Measurements from ENCODE around the gene C2orf49.

Gene C2orf49

DNA sequence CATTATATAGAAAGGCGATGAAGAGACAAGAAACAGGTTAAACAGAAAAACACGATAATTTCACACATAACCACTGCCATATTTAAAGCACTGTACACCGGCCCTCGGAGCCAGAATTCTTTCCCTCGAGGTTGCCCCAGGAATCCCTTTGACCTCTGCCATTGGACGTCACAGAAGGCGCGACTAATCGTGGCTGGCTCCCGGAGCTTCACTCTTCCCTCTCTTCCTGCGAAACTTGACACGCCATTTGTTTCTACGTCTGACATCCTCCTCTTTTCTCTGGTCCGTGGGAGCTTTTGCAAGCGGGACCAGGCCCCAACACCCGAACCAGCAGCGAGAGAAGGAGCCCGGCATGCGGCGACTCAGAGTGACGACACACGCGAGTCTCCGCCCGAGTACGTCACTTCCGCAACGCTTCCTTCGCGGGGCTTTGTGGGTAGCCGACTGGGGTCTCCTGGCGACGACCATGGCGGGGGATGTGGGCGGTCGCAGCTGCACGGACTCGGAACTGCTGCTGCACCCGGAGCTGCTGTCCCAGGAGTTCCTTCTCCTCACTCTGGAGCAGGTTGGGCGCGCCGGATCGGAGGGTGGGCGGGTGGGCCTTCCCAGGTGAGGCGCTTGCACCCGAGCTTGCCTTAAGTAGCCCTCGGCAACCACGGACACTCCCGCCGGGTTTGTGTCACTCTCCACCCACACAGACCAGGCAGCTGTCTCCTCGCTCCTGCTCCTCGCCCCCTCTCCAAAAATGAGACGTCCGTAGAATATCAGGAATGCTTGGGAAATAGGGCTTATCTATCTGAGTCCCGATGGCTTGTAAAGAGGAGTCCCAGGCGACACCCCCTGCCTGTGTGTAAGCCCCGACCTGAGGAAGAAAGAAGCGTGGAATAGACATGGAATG is at the start of gene C2orf49:
Gene C2orf49 (plus strand): TSS at position 419 of the 898 bp plus-strand sequence. CDS start 48 bp downstream, at position 467.
- DNase-seq (ENCODE audit: low read depth in 2 of 2) = peak; percentile 82 to 85

DNA sequence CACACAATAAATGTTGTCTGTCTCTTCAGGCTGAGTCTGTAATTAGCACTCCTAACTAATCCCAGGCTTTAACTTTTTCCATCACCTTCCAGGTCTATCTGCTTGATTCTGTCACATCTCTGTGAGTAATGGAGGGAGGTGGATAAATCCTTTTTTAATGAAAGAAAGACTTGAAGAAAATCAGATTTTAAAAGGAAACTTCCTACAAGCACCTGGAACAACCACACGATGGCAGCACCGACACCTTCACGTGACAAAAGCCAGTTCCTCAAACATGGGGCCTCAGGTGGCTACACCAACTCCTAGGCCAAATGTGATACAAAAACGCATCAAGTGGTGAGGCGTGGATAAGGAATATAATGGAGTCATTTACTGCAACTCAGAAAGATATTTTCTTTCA is 49.6 kb upstream of the C2orf49 start:
- DNase-seq (ENCODE audit: low read depth in 2 of 2) = no peak

DNA sequence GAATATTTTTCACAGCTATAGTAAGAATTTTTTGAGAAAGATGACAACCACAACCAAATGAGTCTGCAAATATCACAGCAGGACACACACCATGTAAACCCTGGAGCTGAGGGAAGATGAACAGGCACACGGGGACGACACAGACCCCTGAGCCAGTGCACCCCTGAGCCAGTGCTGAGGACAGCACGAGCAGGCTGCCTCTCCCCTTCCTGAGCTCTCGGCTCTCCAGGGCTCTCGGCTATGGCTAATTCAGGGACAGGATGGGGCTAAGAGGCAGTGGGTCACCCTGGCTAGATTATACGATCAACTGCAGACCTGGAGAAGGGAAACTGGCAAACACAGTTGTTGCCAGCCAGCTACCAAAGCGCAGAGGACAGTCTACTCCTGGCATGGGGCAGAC is 49.2 kb upstream of the C2orf49 start:
- no peak for DNase-seq (ENCODE audit: low read depth in 2 of 2)

DNA sequence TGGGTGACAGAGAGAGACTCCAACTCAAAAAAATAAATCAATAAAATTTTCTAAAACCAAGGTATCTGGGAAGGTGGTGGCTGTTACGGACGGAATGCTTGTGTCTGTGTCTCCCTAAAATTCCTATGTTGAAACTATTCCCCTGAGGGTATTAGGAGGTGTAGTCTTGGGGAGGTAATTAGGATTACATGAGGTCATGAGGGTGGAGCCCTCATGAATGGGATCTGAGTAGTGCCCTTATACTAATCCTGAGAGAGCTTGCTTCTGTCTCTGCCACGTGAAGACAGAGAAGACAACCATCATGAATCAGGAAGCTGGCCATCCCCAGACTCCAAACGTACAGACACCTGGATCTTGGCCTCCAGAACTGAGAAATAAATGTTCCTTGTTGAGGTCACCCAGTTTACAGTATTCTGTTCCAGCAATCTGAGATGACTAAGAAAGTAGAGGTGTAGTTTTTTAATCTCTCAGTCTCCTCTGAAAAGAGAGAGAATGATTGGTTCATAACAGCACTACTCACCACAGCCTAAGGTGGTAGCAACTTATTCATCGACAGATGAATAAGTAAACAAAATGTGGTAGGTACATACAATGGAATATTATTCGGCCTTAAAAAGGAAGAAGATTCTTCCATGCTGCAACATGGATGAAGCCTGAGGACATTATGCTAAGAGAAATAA is 46.2 kb upstream of the C2orf49 start:
- no peak for DNase-seq (ENCODE audit: low read depth in 2 of 2)

DNA sequence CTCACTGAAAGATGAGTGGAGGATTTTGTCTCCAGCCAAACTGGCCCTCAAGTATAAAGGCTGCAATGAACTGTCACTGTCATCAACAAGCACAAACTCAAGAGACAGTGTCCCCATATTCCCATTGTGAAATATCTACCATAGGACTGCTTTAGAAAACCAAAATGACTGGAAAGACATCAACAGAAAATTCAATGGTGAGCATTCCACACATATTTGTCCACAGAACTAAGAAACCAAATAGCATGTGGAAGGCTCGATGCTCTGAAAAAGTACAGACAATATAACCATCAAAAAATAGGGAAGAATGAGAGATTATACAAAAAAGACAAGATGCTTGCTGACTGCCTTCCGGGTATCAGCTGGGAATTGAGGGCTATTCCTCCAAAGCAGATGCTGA is 45.4 kb upstream of the C2orf49 start:
- no peak for DNase-seq (ENCODE audit: low read depth in 2 of 2)

DNA sequence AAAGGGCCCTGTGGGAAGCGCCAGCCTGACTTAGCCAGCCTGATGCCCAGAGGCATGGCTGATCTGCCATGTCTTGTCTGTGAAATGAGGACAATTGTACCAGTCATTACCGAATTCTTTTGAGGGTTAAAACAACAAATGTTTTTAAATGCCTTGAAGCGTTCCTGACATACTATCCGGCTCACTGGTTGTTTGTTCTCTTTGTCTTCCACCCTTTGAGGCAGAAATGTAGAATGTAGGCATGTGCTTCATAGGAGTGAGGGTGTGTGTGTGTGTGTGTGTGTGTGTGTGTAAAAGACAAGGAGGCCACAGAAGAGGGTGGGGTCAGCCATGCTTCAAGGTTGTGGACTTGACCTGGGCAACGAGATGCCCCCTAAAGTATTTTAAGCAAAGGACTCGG is 43.3 kb upstream of the C2orf49 start:
- DNase-seq (ENCODE audit: low read depth in 2 of 2) = no peak

DNA sequence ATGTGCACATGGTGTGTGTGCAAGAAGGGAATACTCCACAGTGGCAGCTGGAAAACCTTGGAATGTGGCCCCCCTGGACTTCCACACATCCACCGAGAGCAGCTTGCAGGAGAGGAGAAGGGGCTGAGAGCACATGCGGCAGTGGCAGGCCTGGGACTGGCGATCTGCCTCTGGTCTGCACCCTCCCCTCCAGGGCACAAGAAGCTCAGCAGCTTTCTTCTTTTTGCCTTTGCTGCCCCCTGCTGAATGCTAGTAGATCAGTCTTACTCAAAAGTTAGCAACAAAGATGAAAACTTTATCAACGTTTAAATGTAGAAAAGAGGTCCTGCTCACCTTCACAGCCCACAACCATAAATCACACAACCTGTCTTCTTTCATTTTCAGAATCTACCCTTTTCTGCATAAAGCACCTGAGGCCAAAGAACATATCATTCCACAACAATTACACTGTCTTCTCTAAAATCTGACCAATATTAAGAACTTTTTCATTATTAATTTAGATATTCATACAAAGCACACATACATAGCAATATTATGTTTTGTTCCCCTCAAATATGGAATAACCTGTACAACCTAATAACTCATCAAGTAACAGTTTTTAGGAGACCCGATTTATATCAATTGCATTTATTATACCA is 42.4 kb upstream of the C2orf49 start:
- DNase-seq (ENCODE audit: low read depth in 2 of 2) = no peak

DNA sequence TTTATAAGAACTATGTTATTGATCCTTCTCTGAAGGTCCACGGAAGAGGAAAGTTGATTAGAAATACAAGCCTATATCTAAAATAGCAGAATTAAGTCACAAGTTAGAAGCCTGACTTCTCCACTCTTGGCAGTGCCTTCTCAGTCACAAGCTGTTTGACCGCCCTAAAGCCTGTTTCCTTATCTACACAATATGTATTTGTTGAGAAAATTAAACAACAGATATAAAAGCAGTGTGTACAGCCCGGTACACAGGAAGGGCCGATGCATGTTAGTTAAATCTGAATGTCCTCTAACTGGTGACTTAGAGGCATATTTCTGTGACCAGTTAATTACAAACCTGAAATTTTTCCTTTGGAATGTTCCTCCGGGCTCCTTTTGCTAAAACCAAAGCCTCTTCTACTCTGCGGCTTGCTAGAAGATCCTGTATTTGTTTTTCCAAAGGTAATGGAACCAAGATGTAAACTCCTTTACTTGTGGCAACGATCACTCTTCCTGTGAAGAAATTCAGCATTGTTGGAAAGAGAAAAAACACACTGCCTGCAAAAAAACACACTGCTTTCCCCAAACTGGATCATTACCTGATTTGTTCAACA is 41.2 kb upstream of the C2orf49 start:
- DNase-seq (ENCODE audit: low read depth in 2 of 2) = no peak

DNA sequence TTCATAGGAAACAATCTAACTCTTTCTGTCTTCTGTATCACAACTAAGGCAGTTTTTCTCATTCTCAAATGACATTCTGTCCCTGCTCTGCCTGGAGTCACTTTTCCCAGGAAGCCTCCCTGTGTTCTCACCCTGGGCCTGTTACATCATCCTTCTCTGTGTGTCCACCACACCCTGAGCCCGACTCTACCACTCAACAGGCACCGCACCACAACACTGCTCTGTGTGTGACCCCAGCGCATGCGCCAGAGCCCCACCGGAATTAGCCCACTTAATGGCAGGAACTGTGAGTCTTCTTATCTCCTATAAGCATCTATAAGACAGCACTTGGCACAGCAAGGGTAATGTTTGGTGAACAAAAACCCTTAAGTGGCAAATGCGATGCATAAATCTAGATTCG is 40.1 kb upstream of the C2orf49 start:
- no peak for DNase-seq (ENCODE audit: low read depth in 2 of 2)

DNA sequence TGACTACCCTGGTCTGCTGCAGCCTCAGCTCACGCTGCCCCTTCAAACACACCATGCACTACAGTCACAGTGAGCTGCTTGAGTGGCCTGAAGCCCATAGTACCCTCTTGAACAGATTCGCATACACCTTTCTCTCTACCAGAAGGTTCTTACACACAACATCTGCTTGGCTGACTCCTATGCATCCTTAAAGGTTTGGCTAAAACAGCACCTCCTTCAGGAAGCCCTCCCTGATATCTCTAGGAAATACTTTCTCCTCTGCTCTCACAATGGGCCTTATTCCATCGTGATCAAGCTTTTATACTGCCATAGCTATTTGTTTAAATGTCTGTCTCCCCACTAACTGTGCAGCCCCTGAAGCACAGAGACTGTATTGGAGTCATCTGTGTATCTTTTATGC is 39.3 kb upstream of the C2orf49 start:
- DNase-seq (ENCODE audit: low read depth in 2 of 2) = no peak

DNA sequence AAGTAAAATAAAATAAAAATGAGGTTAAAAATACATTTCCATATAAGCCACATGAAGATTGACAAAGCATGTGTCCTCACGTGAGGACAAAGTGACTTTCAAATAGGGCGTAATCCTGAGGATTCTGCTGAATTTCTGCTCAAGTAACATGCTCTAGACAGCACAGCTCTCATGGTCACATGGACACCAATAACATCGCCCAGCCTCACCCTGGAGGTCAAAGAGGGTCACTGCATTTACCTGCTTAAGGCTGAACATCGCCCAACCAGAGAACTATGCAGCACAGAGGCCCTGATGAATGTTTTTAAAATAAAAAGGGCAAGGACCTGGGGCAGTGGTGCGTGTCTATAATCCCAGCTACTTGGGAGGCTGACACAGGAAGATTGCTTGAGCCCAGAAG is 38.0 kb upstream of the C2orf49 start:
- no peak for DNase-seq (ENCODE audit: low read depth in 2 of 2)

DNA sequence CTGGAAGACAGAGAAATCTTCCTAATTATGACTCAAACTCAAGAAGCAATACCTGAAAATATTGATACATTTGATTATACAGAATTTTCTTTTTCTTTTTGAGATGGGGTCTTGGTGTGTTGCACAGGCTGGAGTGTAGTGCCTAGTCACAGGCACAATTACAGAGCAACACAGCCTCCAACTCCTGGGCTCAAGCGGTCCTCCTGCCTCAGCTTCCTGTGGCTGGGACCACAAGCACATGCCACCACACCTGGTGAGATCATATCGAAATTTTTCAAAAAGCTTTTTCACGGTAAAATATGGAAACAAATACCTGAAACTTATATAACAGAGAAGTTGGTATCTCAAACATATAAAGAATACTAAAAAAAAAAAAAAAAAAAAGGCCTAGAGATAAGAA is 35.7 kb upstream of the C2orf49 start:
- DNase-seq (ENCODE audit: low read depth in 2 of 2) = no peak

DNA sequence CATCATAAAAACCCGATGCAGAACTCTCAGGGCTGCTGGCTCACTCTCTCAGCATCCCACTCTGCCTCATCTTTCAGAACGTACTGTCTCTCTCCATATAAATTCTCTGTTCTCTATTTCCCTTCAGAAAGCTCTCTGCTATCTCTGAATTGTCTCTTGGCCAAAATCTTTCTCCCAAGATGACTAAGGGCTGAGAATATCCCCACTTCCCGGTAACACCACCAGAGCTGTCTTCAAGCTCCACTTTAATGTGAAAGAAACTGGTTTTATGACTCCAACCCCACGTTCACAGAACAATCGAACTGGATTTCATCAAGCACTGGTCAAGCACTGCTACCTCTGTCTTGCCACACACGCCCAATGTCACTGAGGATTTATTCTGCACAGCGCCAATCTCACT is 30.2 kb upstream of the C2orf49 start:
- DNase-seq (ENCODE audit: low read depth in 2 of 2) = no peak

DNA sequence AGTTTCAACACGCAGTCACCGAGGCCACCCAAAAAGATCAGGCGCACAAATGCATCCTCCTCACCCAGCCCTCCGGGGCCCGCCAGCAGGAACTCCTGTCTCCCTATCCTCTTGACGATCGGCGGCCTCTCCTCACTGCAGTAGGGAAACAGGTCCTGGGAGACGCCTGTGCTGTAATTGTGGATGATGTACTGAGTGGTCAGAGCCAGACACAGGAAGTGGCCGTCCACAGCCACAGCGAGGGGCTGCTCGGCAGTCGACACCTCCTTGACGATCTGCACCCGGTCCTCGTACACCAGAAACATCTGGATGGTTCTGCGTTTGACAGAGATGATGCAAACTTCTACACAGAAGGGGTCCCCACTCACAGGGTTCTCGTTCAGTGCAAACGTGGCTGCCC is 29.8 kb upstream of the C2orf49 start:
- no peak for DNase-seq (ENCODE audit: low read depth in 2 of 2)

DNA sequence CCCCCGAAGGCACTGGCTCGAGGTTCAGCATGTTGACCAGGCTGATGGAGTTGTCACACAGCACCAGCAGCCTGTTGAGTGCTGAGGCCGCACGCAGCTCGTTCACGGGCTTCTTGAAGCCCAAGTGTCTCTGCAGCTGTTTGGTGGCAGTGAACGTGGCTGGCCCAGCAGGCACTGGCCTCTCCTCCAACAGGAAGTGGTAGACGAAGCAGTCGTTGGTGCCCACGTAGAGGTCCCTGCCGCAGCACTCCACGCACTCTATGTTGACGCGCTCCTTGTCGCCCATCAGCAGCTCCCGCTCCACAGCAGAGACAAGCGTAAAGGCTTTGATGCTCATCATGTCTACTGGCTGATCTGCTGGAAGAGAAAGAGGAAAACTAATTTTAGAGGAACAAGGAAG is 29.4 kb upstream of the C2orf49 start:
- no peak for DNase-seq (ENCODE audit: low read depth in 2 of 2)

DNA sequence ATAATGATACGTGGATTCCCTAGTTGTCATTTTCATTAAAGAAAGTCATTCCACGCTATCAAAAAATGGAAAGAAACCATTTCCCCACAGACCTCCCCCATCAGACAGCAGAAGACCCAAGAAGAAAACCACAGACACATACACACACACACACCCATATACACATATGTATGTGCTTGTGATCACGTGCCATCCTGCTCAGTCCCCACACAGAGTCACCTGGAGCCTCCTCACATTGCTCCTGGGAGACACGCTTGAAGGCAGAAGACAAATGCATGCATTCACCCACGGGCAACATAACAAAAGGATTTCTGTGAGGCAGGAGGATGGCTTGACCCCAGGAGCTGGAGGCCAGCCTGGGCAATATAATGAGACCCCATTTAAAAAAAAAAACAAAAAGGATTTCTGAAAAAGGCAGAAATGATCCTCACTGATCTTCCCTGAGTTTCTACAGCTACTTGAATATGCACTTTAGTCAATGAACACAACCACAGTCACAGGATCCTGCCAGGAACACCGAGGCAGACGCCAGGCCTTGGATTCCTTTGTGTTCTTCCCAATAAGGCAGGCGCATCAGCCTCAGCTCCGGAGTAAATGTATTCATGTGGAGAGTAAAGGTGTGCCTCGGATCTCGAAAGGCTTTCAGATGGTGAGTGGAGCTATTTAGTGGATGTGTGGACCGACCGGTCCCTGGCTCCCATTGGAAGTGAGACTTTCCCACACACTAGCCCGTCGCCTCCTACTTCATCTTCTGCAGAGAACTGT is 28.8 kb upstream of the C2orf49 start:
- DNase-seq (ENCODE audit: low read depth in 2 of 2) = no peak

DNA sequence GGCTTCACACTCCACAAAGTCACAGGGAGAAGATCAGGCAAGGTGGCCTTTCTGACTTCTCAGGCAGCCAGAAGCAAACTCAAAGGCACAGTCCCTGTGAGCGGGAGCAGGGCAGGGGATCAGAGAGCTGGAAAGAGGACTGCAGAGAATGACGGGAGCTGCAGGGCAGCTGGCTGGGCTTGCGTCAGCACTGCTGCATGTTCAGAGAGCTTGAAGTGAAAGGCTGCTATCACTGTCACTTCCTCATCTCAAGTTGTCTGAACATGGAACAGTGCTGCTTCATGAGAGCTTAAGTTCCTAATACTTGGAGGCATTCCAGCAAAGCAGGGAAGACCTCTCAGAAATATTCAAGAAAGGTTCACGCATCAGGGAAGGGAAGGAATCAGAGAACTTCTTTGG is 28.2 kb upstream of the C2orf49 start:
- DNase-seq (ENCODE audit: low read depth in 2 of 2) = no peak

DNA sequence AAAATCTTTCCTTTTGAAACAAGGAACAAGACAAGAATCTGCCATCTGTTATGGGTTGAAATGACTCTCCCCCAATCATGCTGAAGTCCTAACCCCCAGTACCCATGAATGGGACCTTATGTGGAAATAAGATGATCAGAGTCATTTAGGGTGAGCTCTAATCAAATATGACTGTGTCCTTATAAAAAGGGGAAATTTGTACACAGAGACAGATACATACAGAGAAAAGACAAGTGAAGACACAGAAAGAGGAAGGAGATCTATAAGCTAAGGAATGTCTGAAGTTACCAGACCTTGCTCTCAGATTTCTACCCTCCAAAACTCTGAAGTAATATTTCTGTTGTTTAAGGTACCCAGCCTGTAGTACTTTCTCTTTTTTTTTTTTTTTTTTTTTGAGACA is 23.5 kb upstream of the C2orf49 start:
- DNase-seq (ENCODE audit: low read depth in 2 of 2) = no peak

DNA sequence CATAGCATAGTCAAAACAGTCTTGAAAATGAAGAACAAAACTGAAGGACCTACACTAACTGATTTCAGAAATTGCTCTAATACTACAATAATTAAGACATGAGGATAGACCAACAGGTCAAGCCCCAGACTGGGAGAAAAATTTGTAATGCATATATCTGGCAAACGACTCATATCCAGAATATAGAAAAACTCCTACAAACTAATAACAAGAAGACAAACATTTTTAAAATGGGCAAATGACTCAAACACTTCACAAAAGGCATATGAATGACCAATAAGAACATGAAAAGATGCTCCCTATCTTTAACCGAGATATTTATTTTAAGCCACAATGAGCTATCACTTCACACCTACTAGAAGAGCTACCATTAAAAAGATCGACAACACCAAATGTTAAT is 22.0 kb upstream of the C2orf49 start:
- DNase-seq (ENCODE audit: low read depth in 2 of 2) = no peak

DNA sequence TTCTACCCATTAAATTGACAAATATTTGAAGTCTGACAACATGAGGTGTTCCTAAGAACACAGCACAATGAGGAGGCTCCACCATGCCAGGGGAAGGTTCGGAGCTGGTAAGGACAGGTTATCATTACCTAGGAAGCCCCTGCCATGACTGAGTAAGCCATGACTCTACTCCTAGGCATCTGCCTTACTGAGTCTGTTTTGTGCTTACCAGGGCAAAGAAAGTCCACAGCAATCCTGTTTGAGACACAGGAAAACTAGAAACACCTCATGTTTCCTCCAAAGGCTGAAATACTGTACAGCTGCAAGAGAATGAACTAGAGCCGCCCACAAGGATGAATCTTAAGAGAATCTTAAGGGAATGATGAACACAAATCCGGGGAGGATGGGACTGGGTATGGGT is 19.4 kb upstream of the C2orf49 start:
- DNase-seq (ENCODE audit: low read depth in 2 of 2) = no peak

DNA sequence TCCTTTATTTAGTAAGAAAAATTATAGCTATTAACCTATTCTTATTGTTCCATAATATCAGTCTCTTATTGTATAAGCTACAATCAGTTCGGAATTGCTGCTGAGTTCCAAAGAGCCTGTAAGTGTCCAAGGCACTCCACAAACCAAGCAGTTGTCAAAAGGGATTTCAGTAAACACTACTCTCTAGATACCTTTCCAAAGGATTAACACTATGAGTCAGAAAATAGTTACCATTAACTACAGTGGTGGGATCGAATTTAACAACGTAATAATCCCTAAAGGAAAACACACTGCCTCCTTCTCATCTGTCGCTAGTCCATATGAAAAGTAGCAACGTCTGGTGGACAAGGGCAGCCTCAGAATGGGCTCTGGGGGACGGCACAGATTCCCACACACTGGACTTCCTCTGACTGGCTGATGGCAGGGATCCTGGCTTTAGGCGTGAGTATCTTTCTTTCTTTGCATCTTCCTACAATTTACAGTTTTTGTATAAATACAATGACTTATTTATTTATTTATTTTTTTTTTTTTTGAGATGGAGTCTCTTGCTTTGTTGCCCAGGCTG is 16.6 kb upstream of the C2orf49 start:
- no peak for DNase-seq (ENCODE audit: low read depth in 2 of 2)

Data from stimulated activated CD8-positive, alpha-beta memory T cell treated with anti-CD3 and anti-CD28 coated beads, Interleukin-7, amount 100 ng/mL, for 4 hours (primary cell).